Raji (cell line): ENCODE measurements around the gene TPX2.

Source experiments
- POLR2A ChIP-seq: IDR thresholded peaks from 2 replicates; pipeline ENCODE4 v1.6.1; 2011; ENCODE audit warnings: low read depth, low read length, control low read depth; ENCODE audit not compliant: insufficient read depth

TPX2 gene

GRCh38 chr20:31806564-31807355, 67.7 kb downstream of the TPX2 start:
- TF ChIP-seq POLR2A: no peak

GRCh38 chr20:31808481-31808880, 69.4 kb downstream of the TPX2 start:
- no peak for TF ChIP-seq POLR2A

GRCh38 chr20:31809661-31810060, 70.6 kb downstream of the TPX2 start:
- TF ChIP-seq POLR2A: no peak

- TF ChIP-seq POLR2A: no peak
These were observed 72.1 kb downstream of the TPX2 start for GRCh38 chr20:31811198-31811597.

- no peak for TF ChIP-seq POLR2A
These were observed 73.0 kb downstream of the TPX2 start for GRCh38 chr20:31811796-31812728.

- no peak for TF ChIP-seq POLR2A
These were observed 74.5 kb downstream of the TPX2 start for GRCh38 chr20:31813611-31814010.

GRCh38 chr20:31815408-31816188, 76.5 kb downstream of the TPX2 start:
- no peak for TF ChIP-seq POLR2A

- no peak for TF ChIP-seq POLR2A
These were observed 77.1 kb downstream of the TPX2 start for GRCh38 chr20:31816221-31816620.

- no peak for TF ChIP-seq POLR2A
These were observed 78.4 kb downstream of the TPX2 start for GRCh38 chr20:31817461-31817860.

GRCh38 chr20:31818376-31818908, 79.4 kb downstream of the TPX2 start:
- no peak for TF ChIP-seq POLR2A

- TF ChIP-seq POLR2A: no peak
These were observed 80.1 kb downstream of the TPX2 start, which contains the start of gene MYLK2 for GRCh38 chr20:31819083-31819784. Gene MYLK2 (plus strand): TSS chr20:31819356. CDS start chr20:31819581, 225 bp downstream.

- TF ChIP-seq POLR2A: no peak
These were observed 81.1 kb downstream of the TPX2 start for GRCh38 chr20:31820228-31820627.

GRCh38 chr20:31821427-31821826, 82.3 kb downstream of the TPX2 start:
- no peak for TF ChIP-seq POLR2A
